Right cardiac atrium (tissue), 5 donors: ENCODE data around the gene COMMD9. TPM values are rescaled to one million over a fixed set of nuclear protein-coding genes. Genes with fewer than 3 reads are reported as not detected.

Experiments
- ATAC-seq, 2 donors: fragments of 200-7000 bp; cut with Tn5 transposase; one replicate each; pipeline versions ENCODE4 v1.8.0 to v1.9.1; 2020; ENCODE audit warnings: moderate library complexity in 2 of 2, mild to moderate bottlenecking in 1 of 2
- DNase-seq, 3 donors: peaks; one replicate each; pipeline ENCODE4 v3.0.0-alpha.2; 2020
- H3K27ac ChIP-seq: one replicate; pipeline ENCODE4 v1.5.1; 2013; ENCODE audit warnings: mild to moderate bottlenecking, low read length, control low read depth, moderate library complexity
- H3K27me3 ChIP-seq: one replicate; pipeline ENCODE4 v1.6.1; 2013; ENCODE audit not compliant: control insufficient read depth, insufficient read depth
- H3K4me1 ChIP-seq: one replicate; pipeline ENCODE4 v1.6.1; 2013; ENCODE audit warnings: low read length; ENCODE audit not compliant: control insufficient read depth, insufficient read depth
- H3K4me3 ChIP-seq: one replicate; pipeline ENCODE4 v1.5.1; 2013; ENCODE audit warnings: low read length, control low read depth
- H3K9me3 ChIP-seq: one replicate; pipeline ENCODE4 v1.6.1; 2013; ENCODE audit warnings: low read length; ENCODE audit not compliant: control insufficient read depth
- WGBS: extraction: QIAGEN DNeasy Blood & Tissue Kit; methylation state at CpG from one replicate; pipeline ENCODE4 v1.1.7; 2013; 5-methylcytosine and 5-hydroxymethylcytosine counted together
- intact Hi-C, 4 donors: fragments of 100-400 bp; cut with DNase I; formaldehyde crosslinking; loops; one replicate each; pipeline versions ENCODE4 v1.11.0 to v1.14.0; 2022 to 2023
- polyA plus RNA-seq: library from polyadenylated mRNA; stranded (reverse); fragments of 200-250 nt; gene quantifications from one replicate; pipeline ENCODE4 v1.2.3, GENCODE V29; 2013
- total RNA-seq, 4 donors: library from RNA; stranded (reverse); fragmentation: NEBNext Ultra II Directional; extraction: Animal tissue kit (Norgen Biotek cat#: 25700); gene quantifications; one replicate each; pipeline ENCODE4 v1.2.1, GENCODE V29; 2021
- donor health status: healthy with polysubstance abuse.
- donor health status: DM: no; HTN: yes; CAD: no.
- donor health status: DM: no; HTN: no; CAD: no.
- donor health status: DM: no; HTN: yes; CAD: no; lungs with severe emphysema.
- donor health status: DM: yes; HTN: yes; CAD: no.

COMMD9 gene
- total and polyA plus RNA-seq, 5 donors, result 35.2 to 51.8 (median 36.9) TPM

GRCh38 chr11:36238881-36239280 lies 50.3 kb downstream of the COMMD9 start:
- 79% methylated on average over 1 of the region's 1 CpG for WGBS
- Histone ChIP-seq H3K4me3 (no peak overlapping the region), H3K27ac (no peak overlapping the region), H3K4me1 (no peaks in the 10 kb centered on the region), H3K9me3 (no peaks in the 10 kb centered on the region), H3K27me3 (peaks cover 2% of the 10 kb centered on the region)
- DNase-seq, result no peak
- intact Hi-C loops, result no loop called here
- no peak for ATAC-seq

DNA sequence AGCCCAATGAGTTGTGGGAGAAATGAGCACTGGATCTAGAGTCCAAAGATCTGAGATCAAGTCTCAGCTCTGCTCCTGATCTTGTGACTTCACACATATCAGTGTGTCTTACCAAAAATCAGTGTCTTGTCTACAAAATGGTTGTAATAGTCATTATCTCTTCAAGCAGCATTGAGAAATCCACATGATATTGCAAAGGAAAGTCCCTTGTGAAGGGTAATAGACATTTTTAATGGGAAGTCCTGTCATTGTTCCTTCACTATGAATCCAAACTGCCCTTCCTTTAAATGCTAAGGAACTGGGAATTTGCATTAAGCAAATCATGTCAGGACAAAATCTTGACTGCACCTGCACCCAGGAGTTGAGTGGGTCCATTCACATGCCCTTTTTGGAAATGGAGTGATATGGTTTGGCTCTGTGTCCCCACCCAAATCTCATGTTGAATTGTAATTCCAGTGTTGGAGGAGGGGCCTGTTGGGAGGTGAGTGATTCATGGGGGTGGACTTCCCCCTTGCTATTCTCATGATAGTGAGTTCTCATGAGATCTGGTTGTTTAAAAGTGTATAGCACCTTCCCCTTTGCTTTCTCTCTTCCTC lies 51.1 kb downstream of the COMMD9 start:
- intact Hi-C loops, result no loop called here
- DNase-seq, result no peak
- Histone ChIP-seq H3K4me3 (no peak overlapping the region), H3K4me1 (no peaks in the 10 kb centered on the region), H3K27ac (no peak overlapping the region), H3K27me3 (peaks cover 2% of the 10 kb centered on the region), H3K9me3 (no peaks in the 10 kb centered on the region)
- ATAC-seq, result no peak

- Histone ChIP-seq H3K27ac (no peak overlapping the region), H3K27me3 (peaks cover 2% of the 10 kb centered on the region), H3K9me3 (no peaks in the 10 kb centered on the region), H3K4me3 (no peak overlapping the region), H3K4me1 (no peaks in the 10 kb centered on the region)
- DNase-seq (no peak), ATAC-seq (no peak)
- intact Hi-C loops, result no loop called here
Measured at GRCh38 chr11:36237391-36237790, 51.8 kb downstream of the COMMD9 start.

GRCh38 chr11:36235750-36236149 lies 53.5 kb downstream of the COMMD9 start:
- WGBS, result 97% methylated on average over 3 of the region's 3 CpGs
- Histone ChIP-seq H3K27ac (no peak overlapping the region), H3K27me3 (peaks cover 2% of the 10 kb centered on the region), H3K4me1 (no peaks in the 10 kb centered on the region), H3K4me3 (no peak overlapping the region), H3K9me3 (no peaks in the 10 kb centered on the region)
- ATAC-seq (no peak), DNase-seq (no peak)
- intact Hi-C loops, result no loop called here

DNA sequence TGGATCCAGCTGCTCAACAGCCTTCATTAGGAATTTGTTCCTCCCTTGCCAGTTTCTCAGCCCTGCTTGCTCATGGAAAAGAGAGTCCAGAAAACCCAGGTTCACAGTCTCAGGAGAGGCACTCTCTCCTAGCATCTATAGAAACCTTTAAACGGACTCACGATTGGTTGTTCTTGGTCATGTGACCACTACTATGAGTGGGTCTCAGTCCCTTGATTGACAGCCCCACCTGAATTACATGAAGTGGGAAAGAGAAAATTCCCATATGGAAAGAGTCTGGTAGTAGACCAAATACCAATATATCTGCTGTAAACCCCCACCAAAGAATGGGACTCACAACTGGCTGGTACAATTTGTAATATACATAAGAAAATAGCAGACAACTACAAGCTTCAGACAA lies 54.4 kb downstream of the COMMD9 start:
- intact Hi-C loops, result no loop called here
- 98% methylated on average over 2 of the region's 2 CpGs for WGBS
- peaks cover 2% of the 10 kb centered on the region for H3K27me3 ChIP-seq
- H3K4me1 ChIP-seq, result no peaks in the 10 kb centered on the region
- H3K27ac ChIP-seq, result no peak overlapping the region
- ATAC-seq (no peak), DNase-seq (no peak)
- no peak overlapping the region for H3K4me3 ChIP-seq
- H3K9me3 ChIP-seq, result no peaks in the 10 kb centered on the region

- intact Hi-C loops, result no loop called here
- H3K27me3 ChIP-seq, result peaks cover 2% of the 10 kb centered on the region
- H3K27ac ChIP-seq, result no peak overlapping the region
- no peaks in the 10 kb centered on the region for H3K9me3 ChIP-seq
- DNase-seq, result no peak
- H3K4me3 ChIP-seq, result no peak overlapping the region
- 42% methylated on average over 3 of the region's 3 CpGs for WGBS
- ATAC-seq, result peak in 1 of 2 donors; percentile 11
- no peaks in the 10 kb centered on the region for H3K4me1 ChIP-seq
Measured at GRCh38 chr11:36233204-36233603, 56.0 kb downstream of the COMMD9 start.

- H3K27ac ChIP-seq, result no peak overlapping the region
- no peak overlapping the region for H3K4me3 ChIP-seq
Measured at GRCh38 chr11:36230779-36231699, 58.2 kb downstream of the COMMD9 start.

DNA sequence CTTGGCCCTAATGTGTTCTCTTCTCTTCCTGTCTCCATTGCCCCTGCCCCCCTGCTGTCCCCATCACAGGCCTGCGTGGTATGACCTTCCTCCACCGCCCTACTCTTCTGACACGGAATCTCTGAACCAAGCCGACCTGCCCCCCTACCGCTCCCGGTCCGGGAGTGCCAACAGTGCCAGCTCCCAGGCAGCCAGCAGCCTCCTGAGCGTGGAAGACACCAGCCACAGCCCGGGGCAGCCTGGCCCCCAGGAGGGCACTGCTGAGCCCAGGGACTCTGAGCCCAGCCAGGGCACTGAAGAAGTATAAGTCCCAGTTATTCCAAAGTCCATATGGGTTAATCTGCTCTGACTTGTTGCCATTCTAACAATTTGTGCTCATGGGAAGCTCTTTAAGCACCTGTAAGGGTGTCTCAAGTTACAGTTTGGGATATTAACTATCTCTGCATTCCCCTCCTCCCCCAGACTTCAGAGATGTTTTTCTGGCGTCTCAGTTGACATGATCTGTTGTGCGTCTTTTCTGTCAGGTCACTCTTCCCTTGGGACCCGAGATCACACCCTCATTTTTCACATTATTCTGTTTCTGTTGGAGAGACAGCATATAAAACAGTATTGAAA lies 60.0 kb downstream of the COMMD9 start:
- Histone ChIP-seq H3K4me1 (no peaks in the 10 kb centered on the region), H3K27me3 (no peaks in the 10 kb centered on the region), H3K27ac (no peak overlapping the region), H3K4me3 (no peak overlapping the region), H3K9me3 (no peaks in the 10 kb centered on the region)
- ATAC-seq (no peak), DNase-seq (no peak)
- intact Hi-C loops, result no loop called here
- 93% methylated on average over 12 of the region's 12 CpGs for WGBS

More at GRCh38 chr11:36230779-36231699, 58.2 kb downstream of the COMMD9 start:
- intact Hi-C loops, result no loop called here
- no peak for DNase-seq
- no peaks in the 10 kb centered on the region for H3K27me3 ChIP-seq
- 45% methylated on average over 11 of the region's 11 CpGs for WGBS
- H3K9me3 ChIP-seq, result no peaks in the 10 kb centered on the region
- no peaks in the 10 kb centered on the region for H3K4me1 ChIP-seq
- peak in 1 of 2 donors; percentile 49 for ATAC-seq

DNA sequence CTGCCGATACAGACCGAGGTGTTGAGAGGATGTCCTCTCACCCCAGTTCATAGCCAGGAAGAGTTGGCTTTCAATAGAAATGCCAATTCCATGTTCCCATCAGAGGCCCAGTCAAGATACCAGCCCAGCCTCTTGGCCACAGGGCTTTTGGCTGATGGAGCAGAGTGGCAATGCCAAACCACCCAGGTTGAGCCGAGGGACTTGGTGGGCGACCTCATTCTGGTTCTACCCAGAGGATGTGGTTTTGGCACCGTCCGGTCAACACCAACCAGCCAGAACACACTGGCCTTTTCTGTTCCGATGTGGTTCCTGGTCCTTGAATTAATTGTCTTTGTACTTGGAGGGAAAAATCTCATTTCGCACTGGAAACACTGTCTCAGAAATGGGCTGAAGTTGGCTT lies 60.5 kb downstream of the COMMD9 start:
- no peak for DNase-seq
- ATAC-seq, result no peak
- intact Hi-C loops, result no loop called here
- Histone ChIP-seq H3K4me3 (no peak overlapping the region), H3K4me1 (no peaks in the 10 kb centered on the region), H3K27ac (no peak overlapping the region), H3K9me3 (no peaks in the 10 kb centered on the region), H3K27me3 (no peaks in the 10 kb centered on the region)
- 91% methylated on average over 8 of the region's 8 CpGs for WGBS

- no peak for DNase-seq
- ATAC-seq, result no peak
- 98% methylated on average over 15 of the region's 15 CpGs for WGBS
- intact Hi-C loops, result no loop called here
- no peaks in the 10 kb centered on the region for H3K27me3 ChIP-seq
- H3K27ac ChIP-seq, result no peak overlapping the region
- H3K4me3 ChIP-seq, result no peak overlapping the region
- H3K9me3 ChIP-seq, result no peaks in the 10 kb centered on the region
- no peaks in the 10 kb centered on the region for H3K4me1 ChIP-seq
Measured at GRCh38 chr11:36227044-36227443, 62.2 kb downstream of the COMMD9 start.

DNA sequence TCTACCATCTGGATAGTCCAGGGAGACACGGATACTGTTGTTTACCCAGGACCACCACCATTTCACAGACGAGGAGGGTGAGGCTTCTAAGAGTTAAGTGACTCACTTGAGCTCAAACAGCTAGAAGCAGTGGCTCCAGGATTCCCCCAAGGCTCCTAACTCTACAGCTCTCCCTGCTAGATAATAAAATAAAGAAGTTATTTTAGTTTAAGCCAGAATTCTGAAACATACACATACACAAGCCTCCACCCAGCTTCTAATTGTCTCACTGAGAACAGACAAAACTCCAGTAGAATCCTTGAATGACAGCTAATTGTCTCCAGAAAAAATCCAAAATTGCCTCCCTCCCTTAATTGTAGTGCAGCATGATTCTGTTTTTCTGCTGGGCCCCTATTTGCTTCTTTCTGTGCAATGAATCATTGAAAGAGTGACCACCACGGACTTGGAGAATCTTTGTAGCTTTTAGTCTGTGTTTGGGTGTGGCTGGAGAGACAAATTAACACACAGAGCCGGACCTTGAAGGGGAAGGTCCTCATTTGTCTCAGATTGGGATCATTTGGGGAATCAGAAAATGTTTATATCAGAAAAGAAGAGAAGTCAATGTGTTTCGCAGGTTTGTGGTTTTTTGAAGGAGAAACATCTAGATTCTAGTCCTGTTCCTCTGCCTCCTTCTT lies 64.9 kb downstream of the COMMD9 start:
- H3K27ac ChIP-seq, result no peak overlapping the region
- no peaks in the 10 kb centered on the region for H3K4me1 ChIP-seq
- H3K4me3 ChIP-seq, result no peak overlapping the region
- H3K9me3 ChIP-seq, result no peaks in the 10 kb centered on the region
- intact Hi-C loops, result no loop called here
- no peak for DNase-seq
- no peak for ATAC-seq
- no peaks in the 10 kb centered on the region for H3K27me3 ChIP-seq
- 73% methylated on average over 5 of the region's 5 CpGs for WGBS
